ENCODE results near the gene ULK3.

Gene ULK3

GRCh38 chr15:74795966-74796625 is 46.9 kb downstream of the ULK3 start:
- DNase-seq, result no peak

DNA sequence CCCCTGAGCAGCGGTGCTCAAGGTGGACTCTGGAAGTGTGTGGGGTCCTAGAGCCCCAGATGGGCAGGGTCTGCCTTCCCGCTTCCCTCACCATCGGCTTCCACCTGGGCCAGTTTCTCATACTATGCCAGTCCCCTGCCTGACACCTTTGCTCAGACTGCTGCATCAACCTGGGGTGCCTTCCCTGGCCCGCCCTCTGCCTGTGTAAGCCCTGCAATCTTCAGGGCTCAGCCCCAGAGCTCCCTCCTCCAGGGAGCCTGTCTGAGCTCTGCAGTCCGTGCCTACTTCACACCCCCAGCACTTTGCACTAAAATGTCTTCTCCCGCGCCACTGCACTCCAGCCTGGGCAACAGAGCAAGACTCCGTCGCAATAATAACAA is 48.0 kb downstream of the ULK3 start:
- DNase-seq, result no peak

DNA sequence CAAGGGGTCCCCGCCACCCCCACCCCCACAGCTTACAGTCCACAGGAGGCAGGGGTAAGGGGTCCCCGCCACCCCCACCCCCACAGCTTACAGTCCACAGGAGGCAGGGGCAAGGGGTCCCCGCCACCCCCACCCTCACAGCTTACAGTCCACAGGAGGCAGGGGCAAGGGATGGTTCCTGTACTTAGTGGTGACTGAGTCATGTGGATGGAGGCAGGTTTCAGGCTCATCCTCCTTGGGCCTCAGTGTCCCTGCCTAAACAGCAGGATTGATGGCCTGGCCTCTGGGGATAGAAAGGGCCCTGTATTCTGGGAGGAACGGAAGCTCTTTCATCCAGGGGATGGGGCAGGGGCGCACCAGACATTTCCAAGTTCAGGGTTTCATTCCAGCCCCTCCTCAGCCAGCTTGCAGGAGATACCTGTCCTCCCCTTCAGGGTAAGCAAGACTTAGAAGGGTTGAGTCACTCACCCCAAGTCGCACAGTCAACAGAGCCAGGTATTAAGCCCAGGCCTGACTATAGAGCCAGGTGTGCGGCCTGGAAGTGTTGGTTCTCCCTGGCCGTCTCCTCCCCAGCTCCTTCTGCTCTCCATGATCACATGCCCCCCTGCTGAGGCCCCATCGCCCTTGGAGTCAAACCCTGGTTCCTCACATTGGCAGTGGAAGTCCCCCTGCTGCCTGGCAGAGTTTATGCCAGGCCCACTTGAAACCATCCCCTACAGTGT is 48.5 kb downstream of the ULK3 start:
- DNase-seq, result no peak

DNA sequence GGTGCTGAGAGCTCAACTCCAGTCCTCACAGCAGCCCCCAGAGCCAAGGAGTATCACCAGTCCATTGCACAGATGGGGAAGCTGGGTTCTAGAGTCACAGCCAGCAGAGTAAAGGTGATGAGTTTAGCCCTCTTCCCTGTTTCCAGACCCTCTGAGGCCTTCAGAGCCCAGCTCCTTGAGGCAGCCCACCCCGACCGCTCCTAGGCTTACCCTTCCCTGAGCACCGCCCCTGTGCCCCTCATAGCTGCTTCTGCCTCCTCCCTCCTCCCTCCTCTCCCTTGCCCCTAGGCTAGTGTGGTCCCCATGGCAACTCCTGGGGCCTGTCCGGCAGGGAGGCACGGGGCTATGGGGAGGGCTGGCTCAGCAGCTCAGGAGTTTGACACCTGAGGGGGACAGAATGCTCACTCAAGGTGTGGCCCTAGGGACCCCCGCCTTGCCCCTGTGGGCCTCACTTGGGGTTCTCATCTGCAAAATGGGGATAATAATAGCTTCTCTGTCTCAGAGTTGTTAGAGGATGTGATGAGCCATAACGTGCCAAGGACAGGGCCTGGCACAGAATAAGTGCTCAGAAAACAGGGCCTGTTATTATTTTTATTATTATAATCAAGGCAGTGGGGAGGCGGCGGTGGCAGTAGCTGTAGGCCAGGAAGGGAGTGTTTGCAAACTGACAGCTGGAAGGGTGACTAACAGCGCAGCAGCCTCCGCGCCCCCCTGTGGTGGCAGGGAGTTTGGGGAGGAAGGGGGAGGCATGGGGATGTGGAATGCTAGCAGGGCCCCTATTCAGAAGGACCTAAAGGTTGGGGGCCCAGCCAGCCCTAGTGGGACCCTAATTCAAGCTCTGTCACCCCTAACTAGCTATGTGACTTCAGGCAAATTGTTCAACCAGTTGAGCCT is 49.6 kb downstream of the ULK3 start:
- no peak for DNase-seq

DNA sequence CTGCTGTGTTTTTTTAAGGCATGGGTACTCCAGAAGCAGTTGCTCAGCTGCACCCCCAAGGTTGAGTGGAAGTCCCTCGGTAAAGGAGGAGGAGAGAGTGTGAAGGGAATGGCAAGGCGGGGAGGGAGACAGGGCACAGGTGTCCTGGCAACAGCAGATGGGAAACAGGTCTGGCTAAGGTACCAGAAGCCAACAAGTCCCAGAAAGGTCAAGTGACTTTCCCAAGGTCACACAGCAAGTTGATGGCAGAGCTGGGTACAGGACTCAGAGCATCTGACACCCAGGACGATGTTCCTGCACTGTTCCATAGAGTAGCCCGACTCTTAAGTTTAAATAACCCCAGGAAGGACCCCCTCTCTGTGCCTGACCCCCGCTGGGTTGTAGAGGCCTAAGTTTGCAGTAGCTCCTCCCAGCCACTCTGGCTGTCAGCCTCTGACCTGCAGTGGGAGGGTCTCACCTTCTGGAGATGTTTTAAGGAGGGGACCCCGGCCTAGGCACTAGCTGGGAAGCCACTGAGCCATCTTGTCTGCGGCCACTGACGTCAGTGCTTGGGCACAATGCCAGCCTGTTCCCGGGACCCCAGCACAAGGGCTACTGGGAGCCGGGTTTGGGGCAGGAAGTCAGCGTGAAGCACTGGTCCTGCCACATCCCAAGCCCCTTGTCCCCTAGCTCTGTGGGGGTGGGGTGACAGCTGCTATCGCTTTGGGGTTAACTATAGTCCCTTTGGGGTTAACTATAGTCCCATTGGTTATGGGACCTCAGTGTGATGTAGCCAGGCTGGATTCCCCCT is 50.5 kb downstream of the ULK3 start:
- no peak for DNase-seq

- DNase-seq, result no peak
Observed at GRCh38 chr15:74791667-74792066, 51.3 kb downstream of the ULK3 start.

- no peak for DNase-seq
Observed at GRCh38 chr15:74791007-74791406, 51.9 kb downstream of the ULK3 start.

DNA sequence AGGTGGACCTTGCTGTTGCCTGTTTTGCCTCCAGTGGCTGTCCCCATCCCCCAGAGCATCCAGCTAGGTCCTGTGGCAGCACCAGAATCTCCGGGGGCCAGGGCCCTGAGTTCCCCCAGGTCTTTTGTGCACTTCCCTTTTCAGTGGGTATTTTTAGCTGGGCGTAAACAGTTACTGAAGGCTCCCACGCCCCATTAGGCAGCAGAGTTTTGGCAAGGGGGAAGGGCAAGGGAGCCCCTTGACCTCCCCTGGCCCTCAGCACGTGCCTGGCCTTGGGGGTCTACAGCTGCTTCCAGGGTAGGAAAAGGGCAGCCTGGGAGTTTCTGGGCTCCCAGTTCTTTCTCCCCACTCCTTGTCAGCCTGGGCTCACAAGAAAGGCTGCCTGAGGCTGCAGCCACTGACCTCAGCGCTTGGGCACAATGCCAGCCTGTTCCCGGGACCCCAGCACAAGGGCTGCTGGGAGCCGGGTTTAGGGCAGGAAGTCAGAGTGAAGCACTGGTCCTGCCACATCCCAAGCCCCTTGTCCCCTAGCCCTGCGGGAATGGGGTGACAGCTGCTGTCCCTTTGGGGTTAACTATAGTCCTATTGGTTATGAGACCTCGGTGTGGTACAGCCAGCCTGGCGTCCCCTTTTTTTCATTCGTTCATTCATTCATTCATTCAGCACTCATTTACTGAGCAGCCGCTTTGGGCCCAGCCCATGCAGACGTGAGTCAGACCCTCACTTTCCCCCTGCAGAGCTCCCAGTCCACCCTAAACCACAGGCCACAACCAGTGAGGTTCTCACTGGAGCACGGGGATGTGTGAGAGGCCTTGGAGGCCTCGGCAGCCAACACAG is 52.7 kb downstream of the ULK3 start:
- no peak for DNase-seq

GRCh38 chr15:74789741-74790079 is 53.2 kb downstream of the ULK3 start:
- DNase-seq, result no peak

GRCh38 chr15:74789171-74789631 is 53.8 kb downstream of the ULK3 start:
- no peak for DNase-seq

- no peak for DNase-seq
Observed at GRCh38 chr15:74788683-74789151, 54.2 kb downstream of the ULK3 start.

GRCh38 chr15:74788042-74788682 is 54.8 kb downstream of the ULK3 start:
- DNase-seq, result no peak

DNA sequence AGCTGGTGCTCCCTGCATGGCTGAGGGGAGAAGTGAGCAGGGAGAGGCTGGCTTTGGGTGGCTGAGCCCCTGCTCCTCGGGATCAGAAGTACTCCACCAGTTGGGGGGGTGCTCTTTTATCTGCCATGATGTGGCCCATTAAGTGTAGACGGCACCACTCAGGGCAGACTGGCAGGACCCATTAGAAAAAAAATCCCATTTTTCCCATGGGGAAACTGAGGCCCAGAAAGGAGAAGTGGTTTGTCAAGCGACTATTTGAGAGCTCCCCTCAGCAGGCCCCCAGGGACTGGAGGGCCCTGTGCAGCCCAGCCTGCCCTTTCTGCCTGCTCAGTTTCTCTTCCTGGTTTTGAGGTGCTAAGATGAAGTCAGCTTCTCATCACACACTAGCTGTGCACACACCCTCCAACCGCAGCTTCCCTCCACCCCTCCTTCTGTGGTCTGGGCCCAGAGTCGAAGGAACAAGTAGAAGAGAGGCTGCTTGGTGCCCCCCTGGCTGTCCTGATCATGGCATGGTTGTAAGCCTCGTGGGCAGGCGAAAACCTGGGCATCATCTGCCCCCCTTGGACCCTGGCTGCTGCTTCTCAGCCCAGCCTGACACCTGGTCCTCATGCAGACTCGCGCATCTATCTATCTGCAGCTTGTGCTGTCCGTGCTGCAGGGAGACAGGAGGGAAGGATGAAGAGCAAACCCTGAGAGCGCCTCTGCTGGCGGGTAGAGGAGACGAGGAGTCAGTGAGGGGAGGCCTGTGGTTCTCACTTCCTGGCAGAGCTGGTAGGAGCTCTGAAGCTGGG is 55.5 kb downstream of the ULK3 start:
- no peak for DNase-seq

DNA sequence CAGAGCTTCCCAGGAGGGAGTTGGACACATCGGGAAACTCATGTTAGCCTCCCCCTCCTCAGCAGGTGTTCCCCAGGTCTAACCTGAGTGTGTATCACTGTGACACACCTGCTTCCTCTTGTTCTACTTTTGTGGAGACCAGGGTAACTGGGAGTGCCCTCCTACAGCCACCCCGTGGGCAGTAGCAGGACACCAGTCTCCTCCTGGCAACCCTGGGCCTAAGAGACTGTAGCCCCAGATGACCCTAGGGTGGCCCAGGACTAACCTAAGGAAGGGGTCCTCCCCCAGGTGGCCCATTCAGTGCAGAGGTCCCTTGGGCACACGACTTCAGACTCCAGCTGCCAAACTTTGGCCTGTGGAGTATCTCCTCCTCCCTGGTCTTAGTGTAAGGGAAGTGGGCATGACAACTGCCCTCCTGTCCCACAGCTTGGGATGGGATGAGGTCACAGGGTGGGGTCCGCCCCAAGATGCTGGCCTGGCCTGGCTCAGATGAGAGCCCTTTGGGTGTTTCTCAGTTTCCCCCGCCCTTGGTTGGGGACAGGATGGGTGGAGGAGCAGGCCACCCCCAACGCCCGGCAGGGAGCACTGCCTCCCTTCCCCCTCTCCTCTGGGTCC is 56.3 kb downstream of the ULK3 start:
- DNase-seq, result no peak

Data from NCI-H187 (cell line).